Neural cell (in vitro differentiated cells): ENCODE data around the gene FBLIM1. TPM values are rescaled to one million over a fixed set of nuclear protein-coding genes. Genes with fewer than 3 reads are reported as not detected.

ENCODE experiments used
- H2AFZ ChIP-seq: fragments of 200-600, 300-800 bp; sonication (generic), shearing (Covaris generic); 2 replicates; pipeline ENCODE4 v1.6.0; 2014; ENCODE audit warnings: low read depth, mild to moderate bottlenecking, antibody characterized with exemption, low read length, moderate library complexity
- H3F3A ChIP-seq: fragments of 200-600 bp; shearing (Covaris generic); 2 replicates; pipeline ENCODE4 v1.6.1; 2016; ENCODE audit warnings: mild to moderate bottlenecking, moderate library complexity, mixed read lengths, antibody characterized with exemption, low read length; ENCODE audit not compliant: insufficient read depth, poor library complexity, severe bottlenecking
- H3K27ac ChIP-seq: fragments of 200-600, 300-800 bp; sonication (generic), shearing (Covaris generic); 2 replicates; pipeline ENCODE4 v1.5.1; 2014; ENCODE audit warnings: mild to moderate bottlenecking, low read length, moderate library complexity
- H3K27me3 ChIP-seq: fragments of 300-800, 200-600 bp; sonication (generic), shearing (Covaris generic); 2 replicates; pipeline ENCODE4 v1.6.0; 2014; ENCODE audit warnings: mild to moderate bottlenecking, low read depth, low read length, moderate library complexity; ENCODE audit not compliant: insufficient read depth
- H3K36me3 ChIP-seq: fragments of 300-800, 200-600 bp; sonication (generic), shearing (Covaris generic); 2 replicates; pipeline ENCODE4 v1.5.1; 2014; ENCODE audit warnings: mild to moderate bottlenecking, antibody characterized with exemption, low read length, moderate library complexity; ENCODE audit not compliant: insufficient read depth
- H3K4me2 ChIP-seq: fragments of 300-800, 200-600 bp; sonication (generic), shearing (Covaris generic); 2 replicates; pipeline ENCODE4 v1.6.0; 2014; ENCODE audit warnings: mild to moderate bottlenecking, low read length
- H3K4me3 ChIP-seq: fragments of 300-800, 200-600 bp; sonication (generic), shearing (Covaris generic); 2 replicates; pipeline ENCODE4 v1.5.1; 2014; ENCODE audit warnings: mild to moderate bottlenecking, low read length, moderate library complexity
- H3K79me2 ChIP-seq: fragments of 200-600 bp; shearing (Covaris generic); replicated peaks from 2 replicates; pipeline ENCODE4 v1.6.0; 2014; ENCODE audit warnings: mild to moderate bottlenecking, low read length, moderate library complexity; ENCODE audit not compliant: insufficient read depth
- H3K9ac ChIP-seq: fragments of 300-800, 200-600 bp; sonication (generic), shearing (Covaris generic); 2 replicates; pipeline ENCODE4 v1.6.1; 2016; ENCODE audit warnings: mild to moderate bottlenecking, low read length, mixed read lengths
- H3K9me2 ChIP-seq: fragments of 200-600 bp; shearing (Covaris generic); 2 replicates; pipeline ENCODE4 v1.6.1; 2016; ENCODE audit warnings: mild to moderate bottlenecking, low read length, mixed read lengths; ENCODE audit not compliant: insufficient read depth
- H3K9me3 ChIP-seq: fragments of 200-600, 300-800 bp; sonication (generic), shearing (Covaris generic); 2 replicates; pipeline ENCODE4 v1.6.1; 2016; ENCODE audit warnings: mild to moderate bottlenecking, mixed run types, low read length, moderate library complexity, mixed read lengths
- H4K20me1 ChIP-seq: fragments of 200-600 bp; shearing (Covaris generic); 2 replicates; pipeline ENCODE4 v1.6.1; 2016; ENCODE audit warnings: mild to moderate bottlenecking, mixed run types; ENCODE audit not compliant: insufficient read depth
- EP300 ChIP-seq: fragments of 450-650 bp; conservative IDR thresholded peaks from 2 replicates; pipeline ENCODE4 v1.6.1; 2014; ENCODE audit warnings: antibody characterized with exemption, mild to moderate bottlenecking, moderate library complexity; ENCODE audit not compliant: poor library complexity, severe bottlenecking
- EZH2 ChIP-seq: fragments of 200-600, 300-800 bp; shearing (Covaris generic), sonication (generic); IDR thresholded peaks from 2 replicates; pipeline ENCODE4 v1.6.1; 2014; ENCODE audit warnings: antibody characterized with exemption, low read length, borderline replicate concordance, mild to moderate bottlenecking; ENCODE audit not compliant: insufficient read depth, poor library complexity, severe bottlenecking
- MXI1 ChIP-seq: fragments of 450-650 bp; conservative IDR thresholded peaks from 2 replicates; pipeline ENCODE4 v1.6.1; 2014; ENCODE audit warnings: antibody characterized with exemption, mild to moderate bottlenecking; ENCODE audit not compliant: poor library complexity, severe bottlenecking
- POLR2AphosphoS5 ChIP-seq: IDR thresholded peaks from 2 replicates; pipeline ENCODE4 v1.6.1; 2012
- RAD21 ChIP-seq: fragments of 450-650 bp; conservative IDR thresholded peaks from 2 replicates; pipeline ENCODE4 v1.6.1; 2014; ENCODE audit warnings: antibody characterized with exemption, mild to moderate bottlenecking, moderate library complexity
- SMC3 ChIP-seq: fragments of 450-650 bp; conservative IDR thresholded peaks from 2 replicates; pipeline ENCODE4 v1.6.1; 2014; ENCODE audit warnings: antibody characterized with exemption, mild to moderate bottlenecking, moderate library complexity; ENCODE audit not compliant: poor library complexity
- TAF1 ChIP-seq: IDR thresholded peaks from 2 replicates; pipeline ENCODE4 v1.6.1; 2012; ENCODE audit warnings: low read depth
- polyA plus RNA-seq: library from polyadenylated mRNA; depleted of rRNA; stranded (reverse); fragments of >200 nt; gene quantifications from 2 replicates; pipeline ENCODE4 v1.2.3, GENCODE V29; 2014
- TF ChIP-seq, protein P1 (sequence below): fragments of 450-650 bp; IDR thresholded peaks from 2 replicates; pipeline ENCODE4 v1.5.1; 2014; ENCODE audit warnings: antibody characterized with exemption, mild to moderate bottlenecking, moderate library complexity; ENCODE audit not compliant: poor library complexity, severe bottlenecking
- TF ChIP-seq, protein P2 (sequence below): IDR thresholded peaks from 2 replicates; pipeline ENCODE4 v1.6.1; 2012; ENCODE audit warnings: borderline replicate concordance

Gene FBLIM1
- polyA plus RNA-seq, 1 donor from 2014 or later, result 24.9 TPM

DNA sequence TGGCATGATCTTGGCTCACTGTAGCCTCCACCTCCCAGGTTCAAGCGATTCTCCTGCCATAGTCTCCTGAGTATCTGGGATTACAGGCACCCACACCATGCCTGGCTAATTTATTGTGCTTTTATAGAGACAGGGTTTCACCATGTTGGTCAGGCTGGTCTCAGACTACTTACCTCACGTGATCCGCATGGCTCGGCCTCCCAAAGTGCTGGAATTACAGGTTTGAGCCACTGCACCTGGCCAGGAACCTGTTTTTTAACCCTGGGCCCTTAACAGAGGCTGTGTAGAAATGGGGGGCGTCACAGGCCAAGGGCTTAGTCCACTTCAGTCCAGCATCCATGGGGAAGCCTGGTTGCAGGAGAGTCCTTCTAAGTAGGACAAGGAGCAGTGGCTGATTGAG lies 9.3 kb downstream of the FBLIM1 start:
- Histone ChIP-seq H3K36me3 (no peaks in the 10 kb centered on the region), H3K4me2 (no peak overlapping the region), H3K79me2 (no peaks in the 10 kb centered on the region), H3K9ac (no peak overlapping the region), H3K27me3 (no peaks in the 10 kb centered on the region), H3K27ac (no peak overlapping the region), H3K9me3 (no peaks in the 10 kb centered on the region), H4K20me1 (no peaks in the 10 kb centered on the region), H3F3A (no peaks in the 10 kb centered on the region), H2AFZ (no peak overlapping the region), H3K9me2 (no peaks in the 10 kb centered on the region), H3K4me3 (no peak overlapping the region)
- TF ChIP-seq RAD21 (no peak), SMC3 (no peak), TAF1 (no peak), POLR2AphosphoS5 (no peak), EP300 (no peak), MXI1 (no peak)
- TF ChIP-seq, protein P1, sequence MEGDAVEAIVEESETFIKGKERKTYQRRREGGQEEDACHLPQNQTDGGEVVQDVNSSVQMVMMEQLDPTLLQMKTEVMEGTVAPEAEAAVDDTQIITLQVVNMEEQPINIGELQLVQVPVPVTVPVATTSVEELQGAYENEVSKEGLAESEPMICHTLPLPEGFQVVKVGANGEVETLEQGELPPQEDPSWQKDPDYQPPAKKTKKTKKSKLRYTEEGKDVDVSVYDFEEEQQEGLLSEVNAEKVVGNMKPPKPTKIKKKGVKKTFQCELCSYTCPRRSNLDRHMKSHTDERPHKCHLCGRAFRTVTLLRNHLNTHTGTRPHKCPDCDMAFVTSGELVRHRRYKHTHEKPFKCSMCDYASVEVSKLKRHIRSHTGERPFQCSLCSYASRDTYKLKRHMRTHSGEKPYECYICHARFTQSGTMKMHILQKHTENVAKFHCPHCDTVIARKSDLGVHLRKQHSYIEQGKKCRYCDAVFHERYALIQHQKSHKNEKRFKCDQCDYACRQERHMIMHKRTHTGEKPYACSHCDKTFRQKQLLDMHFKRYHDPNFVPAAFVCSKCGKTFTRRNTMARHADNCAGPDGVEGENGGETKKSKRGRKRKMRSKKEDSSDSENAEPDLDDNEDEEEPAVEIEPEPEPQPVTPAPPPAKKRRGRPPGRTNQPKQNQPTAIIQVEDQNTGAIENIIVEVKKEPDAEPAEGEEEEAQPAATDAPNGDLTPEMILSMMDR, result no peak
- TF ChIP-seq, protein P2, sequence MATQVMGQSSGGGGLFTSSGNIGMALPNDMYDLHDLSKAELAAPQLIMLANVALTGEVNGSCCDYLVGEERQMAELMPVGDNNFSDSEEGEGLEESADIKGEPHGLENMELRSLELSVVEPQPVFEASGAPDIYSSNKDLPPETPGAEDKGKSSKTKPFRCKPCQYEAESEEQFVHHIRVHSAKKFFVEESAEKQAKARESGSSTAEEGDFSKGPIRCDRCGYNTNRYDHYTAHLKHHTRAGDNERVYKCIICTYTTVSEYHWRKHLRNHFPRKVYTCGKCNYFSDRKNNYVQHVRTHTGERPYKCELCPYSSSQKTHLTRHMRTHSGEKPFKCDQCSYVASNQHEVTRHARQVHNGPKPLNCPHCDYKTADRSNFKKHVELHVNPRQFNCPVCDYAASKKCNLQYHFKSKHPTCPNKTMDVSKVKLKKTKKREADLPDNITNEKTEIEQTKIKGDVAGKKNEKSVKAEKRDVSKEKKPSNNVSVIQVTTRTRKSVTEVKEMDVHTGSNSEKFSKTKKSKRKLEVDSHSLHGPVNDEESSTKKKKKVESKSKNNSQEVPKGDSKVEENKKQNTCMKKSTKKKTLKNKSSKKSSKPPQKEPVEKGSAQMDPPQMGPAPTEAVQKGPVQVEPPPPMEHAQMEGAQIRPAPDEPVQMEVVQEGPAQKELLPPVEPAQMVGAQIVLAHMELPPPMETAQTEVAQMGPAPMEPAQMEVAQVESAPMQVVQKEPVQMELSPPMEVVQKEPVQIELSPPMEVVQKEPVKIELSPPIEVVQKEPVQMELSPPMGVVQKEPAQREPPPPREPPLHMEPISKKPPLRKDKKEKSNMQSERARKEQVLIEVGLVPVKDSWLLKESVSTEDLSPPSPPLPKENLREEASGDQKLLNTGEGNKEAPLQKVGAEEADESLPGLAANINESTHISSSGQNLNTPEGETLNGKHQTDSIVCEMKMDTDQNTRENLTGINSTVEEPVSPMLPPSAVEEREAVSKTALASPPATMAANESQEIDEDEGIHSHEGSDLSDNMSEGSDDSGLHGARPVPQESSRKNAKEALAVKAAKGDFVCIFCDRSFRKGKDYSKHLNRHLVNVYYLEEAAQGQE, result no peak

DNA sequence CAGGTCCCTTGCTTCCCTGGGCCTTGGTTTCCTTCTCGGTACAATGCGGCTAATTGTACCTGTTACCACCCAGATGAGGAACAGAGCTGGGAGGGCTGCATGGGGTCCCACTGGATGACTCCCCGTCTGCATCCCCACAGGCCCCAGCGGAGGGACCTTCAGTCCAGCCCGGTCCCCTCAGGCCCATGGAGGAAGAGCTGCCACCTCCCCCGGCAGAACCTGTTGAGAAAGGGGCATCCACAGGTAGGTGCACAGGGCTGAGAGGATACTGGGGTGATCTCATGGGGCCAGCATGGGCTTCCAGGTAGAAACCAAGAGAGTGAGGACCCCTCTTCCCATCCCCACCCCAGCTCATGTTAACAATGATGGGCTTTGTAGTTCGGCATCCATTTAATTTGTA lies 9.8 kb downstream of the FBLIM1 start:
- no peaks in the 10 kb centered on the region for H3K9me2 ChIP-seq
- no peaks in the 10 kb centered on the region for H3K9me3 ChIP-seq
- H3F3A ChIP-seq, result no peaks in the 10 kb centered on the region
- no peaks in the 10 kb centered on the region for H4K20me1 ChIP-seq
- H3K79me2 ChIP-seq, result no peaks in the 10 kb centered on the region
- no peak overlapping the region for H3K9ac ChIP-seq
- H3K4me3 ChIP-seq, result no peak overlapping the region
- no peaks in the 10 kb centered on the region for H3K36me3 ChIP-seq
- no peak overlapping the region for H3K4me2 ChIP-seq
- H2AFZ ChIP-seq, result no peak overlapping the region
- no peak overlapping the region for H3K27ac ChIP-seq
- H3K27me3 ChIP-seq, result no peaks in the 10 kb centered on the region
- TF ChIP-seq TAF1, result no peak
- TF ChIP-seq, protein P1, result no peak
- no peak for TF ChIP-seq MXI1
- TF ChIP-seq, protein P2, result no peak
- no peak for TF ChIP-seq SMC3
- TF ChIP-seq POLR2AphosphoS5, result no peak
- no peak for TF ChIP-seq EP300
- no peak for TF ChIP-seq EZH2
- TF ChIP-seq RAD21, result no peak
